Measurements from ENCODE around the gene CIAO1.

The CIAO1 gene

GRCh38 chr2:96291751-96292150 lies 25.7 kb downstream of the CIAO1 start:
- no peak for TF ChIP-seq POLR2AphosphoS5 (IDR thresholded peaks at IDR 0.05; ENCODE audit: low read depth, low read length)
- TF ChIP-seq SIN3A (IDR thresholded peaks at IDR 0.05; ENCODE audit: borderline replicate concordance, insufficient read depth, low read length) = no peak
- no peak for TF ChIP-seq REST (IDR thresholded peaks at IDR 0.05; ENCODE audit: insufficient read depth in 1 of 2, low read depth in 2 of 2, low read length in 2 of 2)
- no peak for TF ChIP-seq TAF1 (IDR thresholded peaks at IDR 0.05; ENCODE audit: borderline replicate concordance, insufficient read depth, low read length)
- no peak for TF ChIP-seq FOXP2 (optimal IDR thresholded peaks at IDR 0.05; ENCODE audit: borderline replicate concordance, extremely low read depth, extremely low read length, insufficient read depth)

- TF ChIP-seq REST (IDR thresholded peaks at IDR 0.05; ENCODE audit: insufficient read depth in 1 of 2, low read depth in 2 of 2, low read length in 2 of 2) (no peak), TAF1 (IDR thresholded peaks at IDR 0.05; ENCODE audit: borderline replicate concordance, insufficient read depth, low read length) (no peak), SIN3A (IDR thresholded peaks at IDR 0.05; ENCODE audit: borderline replicate concordance, insufficient read depth, low read length) (no peak), POLR2AphosphoS5 (IDR thresholded peaks at IDR 0.05; ENCODE audit: low read depth, low read length) (no peak), FOXP2 (optimal IDR thresholded peaks at IDR 0.05; ENCODE audit: borderline replicate concordance, extremely low read depth, extremely low read length, insufficient read depth) (no peak)
These were observed 30.9 kb downstream of the CIAO1 start for GRCh38 chr2:96296925-96297324.

GRCh38 chr2:96301865-96302264 lies 35.8 kb downstream of the CIAO1 start:
- TF ChIP-seq POLR2AphosphoS5 (IDR thresholded peaks at IDR 0.05; ENCODE audit: low read depth, low read length) (no peak), SIN3A (IDR thresholded peaks at IDR 0.05; ENCODE audit: borderline replicate concordance, insufficient read depth, low read length) (no peak), REST (IDR thresholded peaks at IDR 0.05; ENCODE audit: insufficient read depth in 1 of 2, low read depth in 2 of 2, low read length in 2 of 2) (no peak), TAF1 (IDR thresholded peaks at IDR 0.05; ENCODE audit: borderline replicate concordance, insufficient read depth, low read length) (no peak), FOXP2 (optimal IDR thresholded peaks at IDR 0.05; ENCODE audit: borderline replicate concordance, extremely low read depth, extremely low read length, insufficient read depth) (no peak)

GRCh38 chr2:96304606-96305005 lies 38.6 kb downstream of the CIAO1 start:
- TF ChIP-seq REST (IDR thresholded peaks at IDR 0.05; ENCODE audit: insufficient read depth in 1 of 2, low read depth in 2 of 2, low read length in 2 of 2) = no peak
- TF ChIP-seq FOXP2 (optimal IDR thresholded peaks at IDR 0.05; ENCODE audit: borderline replicate concordance, extremely low read depth, extremely low read length, insufficient read depth) = no peak
- TF ChIP-seq POLR2AphosphoS5 (IDR thresholded peaks at IDR 0.05; ENCODE audit: low read depth, low read length) = no peak
- TF ChIP-seq SIN3A (IDR thresholded peaks at IDR 0.05; ENCODE audit: borderline replicate concordance, insufficient read depth, low read length) = no peak
- TF ChIP-seq TAF1 (IDR thresholded peaks at IDR 0.05; ENCODE audit: borderline replicate concordance, insufficient read depth, low read length) = no peak
